K562 (cell line): ENCODE results near the gene DBP.
"Not testable (repeated sequence)": the region's sequence is repeated elsewhere in the genome, so short reads cannot be mapped to it uniquely, and the experiment has no call there.

Experiments used
- FOXJ2 ChIP-seq: fragments of 200-800 bp; sonication (Bioruptor generic); IDR thresholded peaks from 2 replicates; pipeline ENCODE4 v1.6.1; 2016; ENCODE audit warnings: missing genetic modification characterization, missing compliant biosample characterization
- FOXJ3 ChIP-seq: sonication (generic); formaldehyde crosslinking; IDR thresholded peaks from 2 replicates; pipeline ENCODE4 v1.4.0; 2020; ENCODE audit warnings: mild to moderate bottlenecking, missing genetic modification reagents
- LCOR ChIP-seq: sonication (generic); formaldehyde crosslinking; IDR thresholded peaks from 2 replicates; pipeline ENCODE4 v1.8.0; 2022; ENCODE audit warnings: mild to moderate bottlenecking, missing genetic modification reagents
- TF ChIP-seq, protein P1 (sequence below): fragments of 250-450 bp; sonication (Bioruptor Pico); IDR thresholded peaks from 2 replicates; pipeline ENCODE4 v1.5.0; 2020; ENCODE audit warnings: mild to moderate bottlenecking, borderline replicate concordance

DNA sequence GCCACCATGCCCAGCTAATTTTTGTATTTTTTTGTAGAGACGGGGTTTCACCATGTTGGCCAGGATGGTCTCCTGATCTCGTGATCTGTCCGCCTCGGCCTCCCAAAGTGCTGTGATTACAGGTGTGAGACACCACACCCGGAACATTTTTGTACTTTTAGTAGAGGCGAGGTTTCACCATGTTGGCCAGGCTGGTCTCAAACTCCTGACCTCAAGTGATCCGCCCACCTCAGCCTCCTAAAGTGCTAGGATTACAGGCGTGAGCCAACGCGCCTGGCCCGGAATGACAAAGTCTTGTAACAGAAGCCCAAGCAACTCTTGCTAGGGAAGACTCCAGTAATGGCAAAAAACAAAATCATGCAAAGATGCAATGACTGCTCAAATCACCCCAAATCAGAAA, 4.9 kb downstream of the DBP start:
- TF ChIP-seq, protein P1, sequence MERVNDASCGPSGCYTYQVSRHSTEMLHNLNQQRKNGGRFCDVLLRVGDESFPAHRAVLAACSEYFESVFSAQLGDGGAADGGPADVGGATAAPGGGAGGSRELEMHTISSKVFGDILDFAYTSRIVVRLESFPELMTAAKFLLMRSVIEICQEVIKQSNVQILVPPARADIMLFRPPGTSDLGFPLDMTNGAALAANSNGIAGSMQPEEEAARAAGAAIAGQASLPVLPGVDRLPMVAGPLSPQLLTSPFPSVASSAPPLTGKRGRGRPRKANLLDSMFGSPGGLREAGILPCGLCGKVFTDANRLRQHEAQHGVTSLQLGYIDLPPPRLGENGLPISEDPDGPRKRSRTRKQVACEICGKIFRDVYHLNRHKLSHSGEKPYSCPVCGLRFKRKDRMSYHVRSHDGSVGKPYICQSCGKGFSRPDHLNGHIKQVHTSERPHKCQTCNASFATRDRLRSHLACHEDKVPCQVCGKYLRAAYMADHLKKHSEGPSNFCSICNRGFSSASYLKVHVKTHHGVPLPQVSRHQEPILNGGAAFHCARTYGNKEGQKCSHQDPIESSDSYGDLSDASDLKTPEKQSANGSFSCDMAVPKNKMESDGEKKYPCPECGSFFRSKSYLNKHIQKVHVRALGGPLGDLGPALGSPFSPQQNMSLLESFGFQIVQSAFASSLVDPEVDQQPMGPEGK (CRISPR knock-in tag): not testable (repeated sequence)
- not testable (repeated sequence) for TF ChIP-seq FOXJ3 (CRISPR knock-in tag); LCOR; FOXJ2 (tag)
